ENCODE results near the gene LTBR. TPM values are rescaled to one million over a fixed set of nuclear protein-coding genes. Genes with fewer than 3 reads are reported as not detected.

The LTBR gene
- total and polyA plus RNA-seq, 2 donors (not counting 1 experiment from before 2014, with no cell fraction given): 1.1 TPM; not detected in 1

GRCh38 chr12:6363330-6364043, 20.5 kb upstream of the LTBR start:
- H3K79me2 ChIP-seq (ENCODE audit: control insufficient read depth, insufficient read depth, low read length): no peaks in the 10 kb centered on the region
- H2AFZ ChIP-seq (ENCODE audit: insufficient read depth, low read depth, low read length, poor library complexity, severe bottlenecking): peak overlapping the region; percentile 89
- no peaks in the 10 kb centered on the region for H4K20me1 ChIP-seq (ENCODE audit: control insufficient read depth, insufficient read depth, low read length, poor library complexity, severe bottlenecking)
- WGBS (ENCODE audit: insufficient coverage): 3% methylated on average over 59 of the region's 59 CpGs
- no peaks in the 10 kb centered on the region for H3K9me3 Mint-ChIP-seq (ENCODE audit: insufficient read depth)
- intact Hi-C loops (cut with micrococcal nuclease): no loop called here
- H3K27ac ChIP-seq (ENCODE audit: low read length in 2 of 2): no peak overlapping the region
- H3K4me3 ChIP-seq (ENCODE audit: control extremely low read depth in 1 of 5, extremely low read depth in 1 of 5, insufficient read depth in 1 of 5, low read depth in 2 of 5, low read length in 4 of 5): peak overlapping the region in 4 of 5 experiments; percentile 34 to 73 (median 59)
- no peaks in the 10 kb centered on the region for H3K36me3 ChIP-seq (replicated peaks in 1 of 2; ENCODE audit: control extremely low read depth in 1 of 2, control insufficient read depth in 1 of 2, extremely low read depth in 1 of 2, insufficient read depth in 2 of 2, low read length in 1 of 2)
- H3K27me3 Mint-ChIP-seq: peaks cover 33% of the 10 kb centered on the region
- peak overlapping the region; percentile 71 for H3K4me3 Mint-ChIP-seq
- ChIA-PET CTCF (interaction anchor here (0.6 to 1.1 kb wide), 2 partner anchors 20 to 168 kb away, joined by 3 read pairs; no protein-coding TSS in a partner anchor), POLR2A (no interaction called here)
- H3K4me1 Mint-ChIP-seq: peaks cover 15% of the 10 kb centered on the region
- H3K9ac ChIP-seq (ENCODE audit: low read length): peak overlapping the region; percentile 66
- no peak for TF ChIP-seq EZH2 (IDR thresholded peaks at IDR 0.05; ENCODE audit: borderline replicate concordance, insufficient read depth, low read depth, low read length, poor library complexity, severe bottlenecking)
- no peak for TF ChIP-seq CTCF (IDR thresholded peaks at IDR 0.05)
- H3K27ac Mint-ChIP-seq: no peak overlapping the region
- ATAC-seq (ENCODE audit: low read depth): peak; percentile 80
- peak; percentile 64 for DNase-seq
- peak overlapping the region; percentile 96 for H3K4me2 ChIP-seq (replicated peaks; ENCODE audit: low read depth, low read length, poor library complexity, severe bottlenecking)
- peaks cover 0 to 3% (median 0%) of the 10 kb centered on the region in 3 donors for H3K9me3 ChIP-seq (ENCODE audit: control extremely low read depth in 1 of 3, control insufficient read depth in 2 of 3, insufficient read depth in 1 of 3, low read length in 2 of 3)
- peaks cover 17 to 20% of the 10 kb centered on the region in 2 donors for H3K4me1 ChIP-seq (ENCODE audit: control insufficient read depth in 2 of 2, insufficient read depth in 2 of 2, low read length in 2 of 2)
- H3K27me3 ChIP-seq (replicated peaks in 1 of 4; ENCODE audit: control extremely low read depth in 1 of 4, control insufficient read depth in 3 of 4, insufficient read depth in 4 of 4, low read length in 3 of 4): peaks cover 0 to 41% (median 10%) of the 10 kb centered on the region in 4 experiments

- DNase-seq (no peak), ATAC-seq (ENCODE audit: low read depth) (no peak)
- TF ChIP-seq CTCF (IDR thresholded peaks at IDR 0.05): no peak
- TF ChIP-seq EZH2 (IDR thresholded peaks at IDR 0.05; ENCODE audit: borderline replicate concordance, insufficient read depth, low read depth, low read length, poor library complexity, severe bottlenecking): no peak
- H3K4me3 Mint-ChIP-seq: peak overlapping the region; percentile 71
- peaks cover 15% of the 10 kb centered on the region for H3K4me1 Mint-ChIP-seq
- intact Hi-C loops (cut with micrococcal nuclease): no loop called here
- 30% methylated on average over 15 of the region's 15 CpGs for WGBS (ENCODE audit: insufficient coverage)
- peak overlapping the region; percentile 96 for H3K4me2 ChIP-seq (replicated peaks; ENCODE audit: low read depth, low read length, poor library complexity, severe bottlenecking)
- peaks cover 0 to 40% (median 10%) of the 10 kb centered on the region in 4 experiments for H3K27me3 ChIP-seq (replicated peaks in 1 of 4; ENCODE audit: control extremely low read depth in 1 of 4, control insufficient read depth in 3 of 4, insufficient read depth in 4 of 4, low read length in 3 of 4)
- peak overlapping the region in 4 of 5 experiments; percentile 34 to 73 (median 59) for H3K4me3 ChIP-seq (ENCODE audit: control extremely low read depth in 1 of 5, extremely low read depth in 1 of 5, insufficient read depth in 1 of 5, low read depth in 2 of 5, low read length in 4 of 5)
- H3K4me1 ChIP-seq (ENCODE audit: control insufficient read depth in 2 of 2, insufficient read depth in 2 of 2, low read length in 2 of 2): peaks cover 17 to 20% of the 10 kb centered on the region in 2 donors
- peaks cover 0 to 3% (median 0%) of the 10 kb centered on the region in 3 donors for H3K9me3 ChIP-seq (ENCODE audit: control extremely low read depth in 1 of 3, control insufficient read depth in 2 of 3, insufficient read depth in 1 of 3, low read length in 2 of 3)
- no peaks in the 10 kb centered on the region for H3K9me3 Mint-ChIP-seq (ENCODE audit: insufficient read depth)
- ChIA-PET POLR2A (no interaction called here), CTCF (interaction anchor here (0.6 to 1.1 kb wide), 2 partner anchors 20 to 169 kb away, joined by 3 read pairs; no protein-coding TSS in a partner anchor)
- peak overlapping the region; percentile 66 for H3K9ac ChIP-seq (ENCODE audit: low read length)
- no peaks in the 10 kb centered on the region for H4K20me1 ChIP-seq (ENCODE audit: control insufficient read depth, insufficient read depth, low read length, poor library complexity, severe bottlenecking)
- H3K79me2 ChIP-seq (ENCODE audit: control insufficient read depth, insufficient read depth, low read length): no peaks in the 10 kb centered on the region
- peak overlapping the region; percentile 89 for H2AFZ ChIP-seq (ENCODE audit: insufficient read depth, low read depth, low read length, poor library complexity, severe bottlenecking)
- H3K27ac Mint-ChIP-seq: no peak overlapping the region
- no peaks in the 10 kb centered on the region for H3K36me3 ChIP-seq (replicated peaks in 1 of 2; ENCODE audit: control extremely low read depth in 1 of 2, control insufficient read depth in 1 of 2, extremely low read depth in 1 of 2, insufficient read depth in 2 of 2, low read length in 1 of 2)
- no peak overlapping the region for H3K27ac ChIP-seq (ENCODE audit: low read length in 2 of 2)
- peaks cover 29% of the 10 kb centered on the region for H3K27me3 Mint-ChIP-seq
These were observed 20.0 kb upstream of the LTBR start for GRCh38 chr12:6364044-6364374.
